Right cardiac atrium (tissue), 5 donors: ENCODE data around the gene SMIM35. TPM values are rescaled to one million over a fixed set of nuclear protein-coding genes. Genes with fewer than 3 reads are reported as not detected.
A peak's percentile ranks its signal among the peaks of the same experiment; 100 is the strongest.
"Not testable (repeated sequence)": the region's sequence is repeated elsewhere in the genome, so short reads cannot be mapped to it uniquely, and the experiment has no call there.

ENCODE experiments used
- ATAC-seq, 2 donors: fragments of 200-7000 bp; cut with Tn5 transposase; one replicate each; pipeline versions ENCODE4 v1.8.0 to v1.9.1; 2020; ENCODE audit warnings: moderate library complexity in 2 of 2, mild to moderate bottlenecking in 1 of 2
- DNase-seq, 3 donors: peaks; one replicate each; pipeline ENCODE4 v3.0.0-alpha.2; 2020
- H3K27ac ChIP-seq: one replicate; pipeline ENCODE4 v1.5.1; 2013; ENCODE audit warnings: mild to moderate bottlenecking, low read length, control low read depth, moderate library complexity
- H3K27me3 ChIP-seq: one replicate; pipeline ENCODE4 v1.6.1; 2013; ENCODE audit not compliant: control insufficient read depth, insufficient read depth
- H3K4me1 ChIP-seq: one replicate; pipeline ENCODE4 v1.6.1; 2013; ENCODE audit warnings: low read length; ENCODE audit not compliant: control insufficient read depth, insufficient read depth
- H3K4me3 ChIP-seq: one replicate; pipeline ENCODE4 v1.5.1; 2013; ENCODE audit warnings: low read length, control low read depth
- H3K9me3 ChIP-seq: one replicate; pipeline ENCODE4 v1.6.1; 2013; ENCODE audit warnings: low read length; ENCODE audit not compliant: control insufficient read depth
- WGBS: extraction: QIAGEN DNeasy Blood & Tissue Kit; methylation state at CpG from one replicate; pipeline ENCODE4 v1.1.7; 2013; 5-methylcytosine and 5-hydroxymethylcytosine counted together
- intact Hi-C, 4 donors: fragments of 100-400 bp; cut with DNase I; formaldehyde crosslinking; loops; one replicate each; pipeline versions ENCODE4 v1.11.0 to v1.14.0; 2022 to 2023
- polyA plus RNA-seq: library from polyadenylated mRNA; stranded (reverse); fragments of 200-250 nt; gene quantifications from one replicate; pipeline ENCODE4 v1.2.3, GENCODE V29; 2013
- total RNA-seq, 4 donors: library from RNA; stranded (reverse); fragmentation: NEBNext Ultra II Directional; extraction: Animal tissue kit (Norgen Biotek cat#: 25700); gene quantifications; one replicate each; pipeline ENCODE4 v1.2.1, GENCODE V29; 2021
- donor health status: healthy with polysubstance abuse.
- donor health status: DM: no; HTN: yes; CAD: no.
- donor health status: DM: no; HTN: no; CAD: no.
- donor health status: DM: no; HTN: yes; CAD: no; lungs with severe emphysema.
- donor health status: DM: yes; HTN: yes; CAD: no.

The SMIM35 gene
- total and polyA plus RNA-seq, 5 donors = not detected

GRCh38 chr11:117985953-117986887, 100.5 kb downstream of the SMIM35 start, which contains the start of gene IL10RA:
IL10RA (plus strand) TSS chr11:117986394; CDS start chr11:117986468, 74 bp downstream.
- peak; percentile 86 to 95 (median 95) for DNase-seq
- H3K27me3 ChIP-seq = no peaks in the 10 kb centered on the region
- ATAC-seq = peak; percentile 98 to 99
- intact Hi-C loops = no loop called here
- H3K27ac ChIP-seq = peak within 1 kb of the TSS; percentile 35
- WGBS = 4% methylated on average over 71 of the region's 71 CpGs
- H3K9me3 ChIP-seq = no peaks in the 10 kb centered on the region
- H3K4me1 ChIP-seq = no peaks in the 10 kb centered on the region
- H3K4me3 ChIP-seq = peak within 1 kb of the TSS; percentile 52

GRCh38 chr11:117984476-117984875, 102.3 kb downstream of the SMIM35 start:
- DNase-seq (no peak), ATAC-seq (no peak)
- Histone ChIP-seq H3K27me3 (no peaks in the 10 kb centered on the region), H3K4me1 (no peaks in the 10 kb centered on the region), H3K27ac (no peak overlapping the region), H3K4me3 (no peak overlapping the region), H3K9me3 (no peaks in the 10 kb centered on the region)
- intact Hi-C loops = no loop called here
- WGBS = 66% methylated on average over 4 of the region's 4 CpGs

DNA sequence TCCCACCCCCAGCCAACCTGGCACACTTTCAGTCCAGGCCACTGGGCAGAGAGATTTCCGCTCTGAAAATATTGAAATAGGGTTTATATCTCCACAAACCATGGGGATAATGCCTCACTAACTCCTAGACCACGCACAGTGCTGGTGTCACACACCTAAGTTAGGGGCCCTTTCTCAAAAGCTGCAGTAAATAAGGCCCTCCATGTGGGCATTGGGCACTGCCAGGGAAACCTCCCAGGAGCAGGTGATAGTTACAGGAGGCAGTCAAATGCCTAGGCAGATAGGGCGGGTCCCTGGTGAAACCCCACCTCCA, 103.6 kb downstream of the SMIM35 start:
- 93% methylated on average over 3 of the region's 3 CpGs for WGBS
- DNase-seq (no peak), ATAC-seq (no peak)
- no peaks in the 10 kb centered on the region for H3K27me3 ChIP-seq
- H3K4me3 ChIP-seq = no peak overlapping the region
- H3K4me1 ChIP-seq = no peaks in the 10 kb centered on the region
- no peak overlapping the region for H3K27ac ChIP-seq
- intact Hi-C loops = no loop called here
- no peaks in the 10 kb centered on the region for H3K9me3 ChIP-seq

DNA sequence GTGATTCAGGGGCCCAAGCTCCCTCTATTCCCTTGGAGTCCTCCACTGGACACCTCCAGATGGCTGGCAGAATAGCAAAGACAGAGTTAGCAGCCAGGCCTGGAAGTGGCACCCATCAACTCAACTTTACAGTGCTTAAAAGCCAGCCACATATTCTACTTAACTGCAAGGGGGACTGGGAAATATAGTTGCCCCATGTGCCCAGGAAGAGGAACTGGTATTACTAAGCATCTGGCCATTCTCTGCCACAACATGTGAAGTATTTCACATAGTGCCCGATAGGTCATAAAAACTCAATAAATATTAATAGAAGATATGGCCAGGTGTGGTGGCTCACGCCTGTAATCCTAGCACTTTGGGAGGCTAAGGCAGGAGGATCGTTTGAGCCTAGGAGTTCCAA, 106.0 kb downstream of the SMIM35 start:
- intact Hi-C loops = no loop called here
- Histone ChIP-seq H3K4me3 (no peak overlapping the region), H3K4me1 (no peaks in the 10 kb centered on the region), H3K27ac (no peak overlapping the region), H3K9me3 (no peaks in the 10 kb centered on the region), H3K27me3 (no peaks in the 10 kb centered on the region)
- no peak for ATAC-seq
- DNase-seq = no peak
- 86% methylated on average over 3 of the region's 3 CpGs for WGBS

DNA sequence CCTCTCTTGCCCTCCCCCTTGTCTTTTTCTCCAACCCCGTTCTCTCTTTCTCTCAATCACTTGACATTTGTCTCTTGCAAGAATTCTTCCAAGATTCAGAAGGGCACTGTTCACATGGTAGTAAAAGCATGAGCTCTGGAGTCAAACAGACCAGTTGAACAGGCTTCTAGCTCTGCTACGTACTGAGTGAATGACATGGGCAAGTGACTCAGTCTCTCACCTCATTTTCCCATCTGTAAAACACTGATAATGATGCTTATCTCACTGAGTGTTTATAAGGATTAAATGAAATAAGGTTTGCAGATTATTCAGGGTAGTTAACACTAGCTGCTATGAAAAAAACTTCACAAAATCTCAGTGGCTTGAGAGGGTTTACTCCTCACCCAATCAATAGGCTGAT, 106.5 kb downstream of the SMIM35 start:
- H3K4me1 ChIP-seq = no peaks in the 10 kb centered on the region
- 34% methylated on average over 2 of the region's 2 CpGs for WGBS
- H3K4me3 ChIP-seq = no peak overlapping the region
- DNase-seq (no peak), ATAC-seq (no peak)
- intact Hi-C loops = no loop called here
- no peak overlapping the region for H3K27ac ChIP-seq
- no peaks in the 10 kb centered on the region for H3K27me3 ChIP-seq
- no peaks in the 10 kb centered on the region for H3K9me3 ChIP-seq

- 66% methylated on average over 7 of the region's 7 CpGs for WGBS
- ATAC-seq (peak; percentile 48 to 49), DNase-seq (no peak)
- Histone ChIP-seq H3K4me1 (no peaks in the 10 kb centered on the region), H3K27ac (no peak overlapping the region), H3K4me3 (no peak overlapping the region), H3K27me3 (no peaks in the 10 kb centered on the region), H3K9me3 (no peaks in the 10 kb centered on the region)
- intact Hi-C loops = no loop called here
Measured at GRCh38 chr11:117979481-117980211, 107.1 kb downstream of the SMIM35 start.

GRCh38 chr11:117978991-117979390, 107.8 kb downstream of the SMIM35 start:
- 44% methylated on average over 4 of the region's 4 CpGs for WGBS
- Histone ChIP-seq H3K27me3 (no peaks in the 10 kb centered on the region), H3K27ac (no peak overlapping the region), H3K4me3 (no peak overlapping the region), H3K4me1 (no peaks in the 10 kb centered on the region), H3K9me3 (no peaks in the 10 kb centered on the region)
- DNase-seq (no peak), ATAC-seq (peak; percentile 67 to 80)
- intact Hi-C loops = no loop called here

DNA sequence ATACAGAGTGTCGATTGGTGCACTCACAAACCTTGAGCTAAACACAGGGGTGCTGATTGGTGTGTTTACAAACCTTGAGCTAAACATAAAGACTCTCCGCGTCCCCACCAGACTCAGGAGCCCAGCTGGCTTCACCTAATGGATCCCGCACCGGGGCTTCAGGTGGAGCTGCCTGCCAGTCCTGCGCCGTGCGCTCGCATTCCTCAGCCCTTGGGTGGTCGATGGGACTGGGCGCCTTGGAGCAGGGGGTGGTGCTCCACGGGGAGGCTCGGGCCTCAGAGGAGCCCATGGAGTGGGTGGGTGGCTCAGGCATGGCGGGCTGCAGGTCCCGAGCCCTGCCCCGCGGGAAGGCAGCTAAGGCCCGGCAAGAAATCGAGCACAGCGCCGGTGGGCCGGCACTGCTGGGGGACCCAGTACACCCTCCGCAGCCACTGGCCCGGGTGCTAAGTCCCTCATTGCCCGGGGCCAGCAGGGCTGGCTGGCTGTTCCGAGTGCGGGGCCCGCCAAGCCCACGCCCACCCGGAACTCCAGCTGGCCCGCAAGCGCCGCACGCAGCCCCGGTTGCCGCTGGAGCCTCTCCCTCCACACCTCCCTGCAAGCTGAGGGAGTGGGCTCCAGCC, 108.4 kb downstream of the SMIM35 start:
- WGBS = 91% methylated on average over 35 of the region's 36 CpGs
- H3K27me3 ChIP-seq, H3K4me3 ChIP-seq, ATAC-seq, H3K9me3 ChIP-seq, H3K27ac ChIP-seq, DNase-seq, intact Hi-C loops, H3K4me1 ChIP-seq: not testable (repeated sequence)

- DNase-seq, ATAC-seq, H3K4me3 ChIP-seq, H3K27ac ChIP-seq, H3K9me3 ChIP-seq, H3K27me3 ChIP-seq, H3K4me1 ChIP-seq, intact Hi-C loops: not testable (repeated sequence)
- 79% methylated on average over 23 of the region's 23 CpGs for WGBS
Measured at GRCh38 chr11:117977612-117978264, 109.0 kb downstream of the SMIM35 start.

DNA sequence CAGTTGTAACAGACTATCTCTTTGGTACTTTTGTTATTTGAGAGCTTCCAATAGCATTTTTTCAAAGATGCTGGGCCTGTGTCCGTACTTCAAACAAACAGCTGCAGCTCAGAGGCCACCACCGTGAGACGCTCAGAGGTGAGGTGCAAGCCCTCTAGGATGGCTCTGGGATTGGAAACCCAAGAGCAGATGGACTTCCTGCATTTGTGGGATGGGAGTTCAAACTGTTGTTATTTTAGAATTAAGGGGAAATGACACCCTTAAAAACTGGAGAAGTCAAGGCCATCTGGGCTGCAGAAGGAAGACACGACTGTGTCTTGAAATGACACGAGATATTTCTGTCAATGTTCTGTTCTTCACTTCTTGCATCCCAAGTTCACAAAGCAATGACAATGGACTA, 109.7 kb downstream of the SMIM35 start:
- intact Hi-C loops = no loop called here
- 79% methylated on average over 5 of the region's 5 CpGs for WGBS
- Histone ChIP-seq H3K4me3 (no peak overlapping the region), H3K9me3 (no peaks in the 10 kb centered on the region), H3K27ac (no peak overlapping the region), H3K27me3 (no peaks in the 10 kb centered on the region), H3K4me1 (no peaks in the 10 kb centered on the region)
- ATAC-seq = no peak
- DNase-seq = no peak
